HepG2 (cell line): ENCODE measurements around the gene EPB41L1. TPM values are rescaled to one million over a fixed set of nuclear protein-coding genes. Genes with fewer than 3 reads are reported as not detected.

Source experiments
- ATAC-seq: fragments of 200-7000 bp; cut with Tn5 transposase; 3 replicates; pipeline ENCODE4 v1.9.1; 2020; ENCODE audit warnings: mild to moderate bottlenecking, moderate library complexity
- BruUV-seq: library from RNA; stranded (reverse); fragments of 400-500 nt; replicated peaks from 2 replicates; lab custom pipeline; 2021; lab: Mats Ljungman, UMichigan
- CTCF ChIA-PET: fragments of 300-600 bp; formaldehyde crosslinking; extraction: SDS; loops from one replicate; lab custom pipeline; 2021; ENCODE audit warnings: low total read pairs, inconsistent platforms, low intra/inter-chr PET ratio; lab: Yijun Ruan, JAX
- POLR2A ChIA-PET: fragments of 350-600 bp; sonication (Branson Sonifier 250); formaldehyde crosslinking; loops from one replicate; lab custom pipeline; 2020; ENCODE audit warnings: antibody characterized with exemption, inconsistent platforms; lab: Yijun Ruan, JAX
- DNase-seq: peaks from one replicate; pipeline ENCODE4 v3.0.0-alpha.2; 2015; ENCODE audit warnings: low spot score
- FAIRE-seq: peaks from 3 replicates; lab custom pipeline; 2011; peaks lifted over from hg19 to GRCh38; lab: Jason Lieb, UNC
- H2AFZ ChIP-seq: one replicate; pipeline ENCODE4 v1.6.1; 2011; ENCODE audit warnings: low read length, inconsistent platforms
- H3K27ac ChIP-seq: fragments of 300-600 bp; 3 replicates; pipeline ENCODE4 v1.8.0; 2011; ENCODE audit warnings: mixed run types, mild to moderate bottlenecking, mixed read lengths, low read length, inconsistent platforms; ENCODE audit not compliant: insufficient read depth; ENCODE audit errors: extremely low read length
- H3K27me3 ChIP-seq, 2 experiments: fragments of 200-600 bp in 1 of 2; 2 replicates in 1 of 2; 3 replicates in 1 of 2; pipeline versions ENCODE4 v1.6.0 to v1.8.0; 2011; ENCODE audit warnings: low read length in 2 of 2, mild to moderate bottlenecking in 2 of 2, moderate library complexity in 2 of 2, inconsistent platforms in 1 of 2; ENCODE audit not compliant: insufficient read depth in 2 of 2, control insufficient read depth in 1 of 2
- H3K36me3 ChIP-seq, 2 experiments: fragments of 200-600 bp in 1 of 2; replicated peaks in 1 of 2; 2 replicates in 1 of 2; 3 replicates in 1 of 2; pipeline versions ENCODE4 v1.5.1 to v1.8.0; 2011; ENCODE audit warnings: low read length in 2 of 2, inconsistent platforms in 1 of 2; ENCODE audit not compliant: insufficient read depth in 2 of 2, control insufficient read depth in 1 of 2
- H3K4me1 ChIP-seq: 2 replicates; pipeline ENCODE4 v1.5.1; 2012; ENCODE audit warnings: low read length, inconsistent platforms; ENCODE audit not compliant: insufficient read depth
- H3K4me2 ChIP-seq: 2 replicates; pipeline ENCODE4 v1.6.0; 2011; ENCODE audit warnings: low read depth, low read length, inconsistent platforms
- H3K4me3 ChIP-seq, 3 experiments: fragments of 200-600 bp in 1 of 3; sonication (generic), shearing (Covaris generic) in 1 of 3; replicated peaks in 1 of 3; 2 replicates each; pipeline ENCODE4 v1.5.1; 2011 to 2016; ENCODE audit warnings: low read length in 3 of 3, inconsistent platforms in 2 of 3, low read depth in 2 of 3, mild to moderate bottlenecking in 2 of 3, control low read depth in 1 of 3, mixed read lengths in 1 of 3; ENCODE audit not compliant: insufficient read depth in 1 of 3
- H3K79me2 ChIP-seq: one replicate; pipeline ENCODE4 v1.6.1; 2011; ENCODE audit warnings: low read length, inconsistent platforms; ENCODE audit not compliant: insufficient read depth
- H3K9ac ChIP-seq: 2 replicates; pipeline ENCODE4 v1.6.0; 2011; ENCODE audit warnings: mild to moderate bottlenecking, low read depth, low read length, inconsistent platforms; ENCODE audit not compliant: insufficient read depth
- H3K9me3 ChIP-seq: 2 replicates; pipeline ENCODE4 v1.5.1; 2012; ENCODE audit warnings: mild to moderate bottlenecking, low read length
- H4K20me1 ChIP-seq: 2 replicates; pipeline ENCODE4 v1.6.0; 2011; ENCODE audit warnings: inconsistent platforms, mild to moderate bottlenecking, low read length, moderate library complexity; ENCODE audit not compliant: insufficient read depth
- HNRNPLL ChIP-seq: fragments of 200-400 bp; formaldehyde crosslinking; IDR thresholded peaks from 2 replicates; pipeline ENCODE4 v1.6.1; 2017; ENCODE audit warnings: mild to moderate bottlenecking, low read depth, low read length; ENCODE audit not compliant: poor library complexity, severe bottlenecking
- ZNF251 ChIP-seq: sonication (generic); formaldehyde crosslinking; IDR thresholded peaks from 2 replicates; pipeline ENCODE4 v1.9.0; 2021; ENCODE audit warnings: mild to moderate bottlenecking, missing genetic modification reagents
- ZNF263 ChIP-seq: sonication (generic); formaldehyde crosslinking; IDR thresholded peaks from 2 replicates; pipeline ENCODE4 v1.4.0; 2020; ENCODE audit warnings: missing genetic modification reagents
- ZNF292 ChIP-seq: sonication (generic); formaldehyde crosslinking; IDR thresholded peaks from 2 replicates; pipeline ENCODE4 v1.8.1; 2022; ENCODE audit warnings: mild to moderate bottlenecking, low read depth, missing genetic modification reagents, borderline replicate concordance
- ZNF318 ChIP-seq: sonication (generic); formaldehyde crosslinking; IDR thresholded peaks from 2 replicates; pipeline ENCODE4 v1.4.0; 2020; ENCODE audit warnings: mild to moderate bottlenecking, missing genetic modification reagents
- WGBS: methylation state at CpG from one replicate; pipeline ENCODE4 v1.1.6; 2017; ENCODE audit warnings: low lambda C conversion rate; 5-methylcytosine and 5-hydroxymethylcytosine counted together
- in situ Hi-C: cut with HindIII; loops from 2 replicates; pipeline ENCODE4 v1.10.0; 2017; ENCODE audit warnings: low pct_unique_long_range_greater_than_20kb; ENCODE audit not compliant: extremely low pct_ligation_motif_present
- intact Hi-C: fragments of 100-400 bp; cut with micrococcal nuclease; formaldehyde crosslinking; loops from one replicate; pipeline ENCODE4 v1.10.0; 2022; ENCODE audit not compliant: unreplicated experiment
- polyA plus RNA-seq, 8 experiments: library from polyadenylated mRNA; depleted of rRNA in 3 of 8; stranded (reverse) in 7 of 8; unstranded in 1 of 8; fragments of >200 nt; fragmentation: Illumina TruSeq in 4 of 8; extraction: Trizol in 4 of 8; gene quantifications; 2 replicates each; pipeline versions ENCODE4 v1.2.1 to v1.2.3, GENCODE V29; 2011 to 2016; ENCODE audit warnings: low read depth in 4 of 8, missing spikeins in 1 of 8, mixed read lengths in 1 of 8; ENCODE audit not compliant: insufficient read depth in 1 of 8
- total RNA-seq, 5 experiments: library from RNA; depleted of rRNA; stranded (reverse); fragments of >200 nt; fragmentation: Illumina TruSeq; extraction: Trizol; gene quantifications; 2 replicates each; pipeline ENCODE4 v1.2.3, GENCODE V29; 2016; ENCODE audit warnings: low read depth in 1 of 5

EPB41L1 gene
- total and polyA plus RNA-seq, 2 of the 13 experiments (the other 11 are each of a cell fraction or from before 2014, with no cell fraction given) = 16.7 to 39.0 TPM

DNA sequence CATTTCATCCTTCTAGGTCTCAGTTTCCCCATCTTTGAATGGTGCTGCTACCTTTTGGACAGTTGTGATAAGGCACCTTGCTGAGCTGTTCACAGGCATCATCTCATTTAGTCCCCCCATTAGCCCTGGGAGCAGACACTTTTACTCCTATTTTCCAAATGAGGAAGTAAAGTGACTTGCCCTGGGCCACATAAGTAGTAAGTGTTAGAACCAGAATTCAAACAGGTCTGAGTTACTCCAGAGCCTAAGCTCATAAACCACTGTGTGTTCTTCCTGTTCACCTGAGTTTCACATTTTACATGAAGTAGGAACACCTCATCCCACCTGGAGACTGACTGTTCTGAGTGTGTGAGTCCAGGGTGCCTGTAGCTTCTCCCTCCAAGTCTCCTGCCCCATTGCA lies 43.5 kb upstream of the EPB41L1 start (continued):
- TF ChIP-seq HNRNPLL = no peak

DNA sequence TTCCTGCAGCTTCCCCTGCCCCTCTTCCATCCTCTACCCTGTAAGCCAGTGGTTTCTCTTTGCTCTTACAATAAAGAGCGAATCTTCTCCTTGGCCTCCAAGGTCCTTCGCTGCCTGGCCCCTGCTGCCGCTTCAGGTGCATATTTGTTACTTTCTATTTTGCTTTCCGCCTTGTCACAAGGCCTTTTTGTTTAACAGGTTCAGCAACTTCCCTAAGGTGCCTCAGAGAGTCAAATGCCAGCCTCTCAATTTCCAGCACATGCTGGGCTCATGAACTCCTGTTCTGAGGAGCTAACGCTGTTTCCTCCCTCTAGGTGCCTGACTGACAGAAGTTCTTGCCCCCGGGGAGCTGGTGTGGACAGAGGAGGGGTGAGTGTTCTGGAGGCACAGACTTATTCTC lies 42.4 kb upstream of the EPB41L1 start:
- H3K4me1 ChIP-seq = peaks cover 20% of the 10 kb centered on the region
- intact Hi-C loops (no loop called here), in situ Hi-C loops (no loop called here)
- ATAC-seq (no peak), FAIRE-seq (no peak), DNase-seq (no peak)
- CTCF ChIA-PET = no interaction called here
- no peaks in the 10 kb centered on the region for H4K20me1 ChIP-seq
- POLR2A ChIA-PET = no interaction called here
- no peak overlapping the region for H3K9ac ChIP-seq
- BruUV-seq = no TSS peak
- TF ChIP-seq ZNF292 (CRISPR knock-in tag) = no peak
- TF ChIP-seq ZNF251 (CRISPR knock-in tag) = no peak
- TF ChIP-seq ZNF263 (CRISPR knock-in tag) = no peak
- TF ChIP-seq ZNF318 = no peak
- H3K4me2 ChIP-seq = no peak overlapping the region
- no peaks in the 10 kb centered on the region for H3K9me3 ChIP-seq
- H3K27ac ChIP-seq = no peak overlapping the region
- 33% methylated on average over 6 of the region's 6 CpGs for WGBS
- H3K4me3 ChIP-seq = no peak overlapping the region
- H2AFZ ChIP-seq = no peak overlapping the region
- H3K36me3 ChIP-seq = no peaks in the 10 kb centered on the region
- H3K27me3 ChIP-seq = peaks cover 3 to 24% of the 10 kb centered on the region in 2 experiments; a peak in 4 of 5 replicates
- H3K79me2 ChIP-seq = no peaks in the 10 kb centered on the region
